Cardiac muscle cell (in vitro differentiated cells and primary cell): ENCODE data around the gene CFAP69. TPM values are rescaled to one million over a fixed set of nuclear protein-coding genes. Genes with fewer than 3 reads are reported as not detected.

Experiments used
- DNase-seq, 2 donors: peaks; one replicate each; pipeline versions ENCODE4 v3.0.0 to v3.0.0-alpha.2; 2010 to 2017; ENCODE audit warnings: low read depth in 1 of 2, low spot score in 1 of 2
- H3K27ac ChIP-seq: fragments of 200-600 bp; sonication (generic); 2 replicates; pipeline ENCODE4 v1.5.1; 2016
- H3K27me3 ChIP-seq: fragments of 200-600 bp; sonication (generic); 2 replicates; pipeline ENCODE4 v1.6.0; 2016; ENCODE audit warnings: control low read depth
- H3K36me3 ChIP-seq: fragments of 200-600 bp; sonication (generic); 2 replicates; pipeline ENCODE4 v1.5.1; 2016; ENCODE audit warnings: control low read depth
- H3K4me1 ChIP-seq: fragments of 200-600 bp; sonication (generic); 2 replicates; pipeline ENCODE4 v1.8.1; 2017; ENCODE audit warnings: low read depth, mild to moderate bottlenecking, mixed run types
- H3K4me3 ChIP-seq: fragments of 200-600 bp; sonication (generic); 2 replicates; pipeline ENCODE4 v1.5.1; 2016; ENCODE audit warnings: mild to moderate bottlenecking
- H3K9me3 ChIP-seq: fragments of 200-600 bp; sonication (generic); 2 replicates; pipeline ENCODE4 v1.5.1; 2017; ENCODE audit warnings: low read depth, mild to moderate bottlenecking, control low read depth
- polyA plus RNA-seq: library from polyadenylated mRNA; unstranded; fragments of >200 nt; fragmentation: Nextera tagmentation; extraction: Ambion mirVana; gene quantifications from 2 replicates; pipeline ENCODE4 v1.2.1, GENCODE V29; 2016
- total RNA-seq: library from RNA; depleted of rRNA; stranded (reverse); fragments of >200 nt; gene quantifications from 2 replicates; pipeline ENCODE4 v1.2.3, GENCODE V29; 2016
- TF ChIP-seq, protein P1 (sequence below): IDR thresholded peaks from 2 replicates; pipeline ENCODE4 v1.5.1; 2012; ENCODE audit warnings: low read depth, mild to moderate bottlenecking, low read length

The CFAP69 gene
- total and polyA plus RNA-seq, 2 experiments from 2014 or later = 2.5 to 19.2 TPM

DNA sequence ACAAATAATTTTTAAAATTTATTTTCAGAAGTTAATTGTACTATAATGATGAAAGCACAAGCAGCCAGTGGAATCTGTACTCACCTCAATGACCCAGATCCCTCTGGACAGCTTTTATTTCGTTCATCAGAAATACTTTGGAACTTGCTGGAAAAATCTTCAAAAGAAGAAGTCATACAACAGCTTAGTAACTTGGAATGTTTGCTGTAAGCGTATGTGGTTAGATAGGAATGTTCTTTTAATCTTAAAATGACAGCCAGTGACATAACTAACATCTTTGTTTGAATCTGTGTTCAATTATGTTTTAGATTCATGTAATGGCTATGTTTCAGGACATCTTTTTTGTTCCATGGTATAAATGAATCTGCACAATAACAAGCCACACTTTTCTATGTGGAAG, 26.8 kb downstream of the CFAP69 start:
- DNase-seq = peak in 1 of 2 donors; percentile 74
- Histone ChIP-seq H3K9me3 (no peaks in the 10 kb centered on the region), H3K27ac (no peak overlapping the region), H3K27me3 (no peaks in the 10 kb centered on the region), H3K4me3 (no peak overlapping the region), H3K4me1 (no peaks in the 10 kb centered on the region), H3K36me3 (no peaks in the 10 kb centered on the region)
- TF ChIP-seq, protein P1, sequence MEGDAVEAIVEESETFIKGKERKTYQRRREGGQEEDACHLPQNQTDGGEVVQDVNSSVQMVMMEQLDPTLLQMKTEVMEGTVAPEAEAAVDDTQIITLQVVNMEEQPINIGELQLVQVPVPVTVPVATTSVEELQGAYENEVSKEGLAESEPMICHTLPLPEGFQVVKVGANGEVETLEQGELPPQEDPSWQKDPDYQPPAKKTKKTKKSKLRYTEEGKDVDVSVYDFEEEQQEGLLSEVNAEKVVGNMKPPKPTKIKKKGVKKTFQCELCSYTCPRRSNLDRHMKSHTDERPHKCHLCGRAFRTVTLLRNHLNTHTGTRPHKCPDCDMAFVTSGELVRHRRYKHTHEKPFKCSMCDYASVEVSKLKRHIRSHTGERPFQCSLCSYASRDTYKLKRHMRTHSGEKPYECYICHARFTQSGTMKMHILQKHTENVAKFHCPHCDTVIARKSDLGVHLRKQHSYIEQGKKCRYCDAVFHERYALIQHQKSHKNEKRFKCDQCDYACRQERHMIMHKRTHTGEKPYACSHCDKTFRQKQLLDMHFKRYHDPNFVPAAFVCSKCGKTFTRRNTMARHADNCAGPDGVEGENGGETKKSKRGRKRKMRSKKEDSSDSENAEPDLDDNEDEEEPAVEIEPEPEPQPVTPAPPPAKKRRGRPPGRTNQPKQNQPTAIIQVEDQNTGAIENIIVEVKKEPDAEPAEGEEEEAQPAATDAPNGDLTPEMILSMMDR = no peak

DNA sequence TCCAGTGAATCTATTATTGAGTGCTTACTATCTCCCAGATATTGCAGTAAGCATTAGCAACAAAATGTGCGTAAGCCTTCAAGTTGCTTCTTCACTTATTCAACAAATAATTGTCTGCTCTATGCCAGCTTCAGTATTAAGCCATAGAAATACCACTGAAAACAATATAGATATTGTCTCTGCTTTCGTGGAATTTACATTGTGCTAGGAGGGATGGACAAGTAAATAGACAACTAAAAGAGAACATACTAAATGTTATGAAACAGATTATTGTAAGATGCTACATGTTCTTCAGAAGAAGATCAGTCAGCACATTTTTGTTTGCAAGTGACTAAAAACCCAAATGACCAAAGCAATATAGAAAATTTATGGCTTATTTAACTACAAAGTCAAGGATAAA, 27.3 kb downstream of the CFAP69 start:
- H3K36me3 ChIP-seq = no peaks in the 10 kb centered on the region
- no peaks in the 10 kb centered on the region for H3K4me1 ChIP-seq
- no peak overlapping the region for H3K27ac ChIP-seq
- no peak overlapping the region for H3K4me3 ChIP-seq
- no peaks in the 10 kb centered on the region for H3K9me3 ChIP-seq
- DNase-seq = no peak
- TF ChIP-seq, protein P1 = no peak
- H3K27me3 ChIP-seq = no peaks in the 10 kb centered on the region

DNA sequence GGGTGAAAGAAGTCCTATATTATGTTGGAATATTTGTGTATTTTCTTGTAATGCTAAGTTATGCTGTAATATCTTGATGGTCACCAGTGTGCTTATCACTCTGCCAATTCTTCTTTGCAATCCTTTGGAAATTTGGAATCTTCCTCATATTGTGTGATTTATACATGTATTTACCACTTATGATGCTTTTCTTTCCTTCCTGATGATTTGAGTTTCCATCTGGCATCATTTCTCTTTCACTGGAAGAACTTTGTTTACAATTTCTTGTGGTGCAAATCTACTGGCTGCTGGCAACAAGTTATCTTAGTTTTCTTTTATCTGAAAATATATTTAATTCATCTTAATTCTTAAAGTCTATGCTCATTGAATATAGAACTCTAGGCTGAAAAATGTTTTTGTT, 29.2 kb downstream of the CFAP69 start:
- H3K27me3 ChIP-seq = no peaks in the 10 kb centered on the region
- H3K9me3 ChIP-seq = no peaks in the 10 kb centered on the region
- no peaks in the 10 kb centered on the region for H3K36me3 ChIP-seq
- H3K4me3 ChIP-seq = no peak overlapping the region
- H3K27ac ChIP-seq = no peak overlapping the region
- DNase-seq = no peak
- TF ChIP-seq, protein P1 = no peak
- no peaks in the 10 kb centered on the region for H3K4me1 ChIP-seq

DNA sequence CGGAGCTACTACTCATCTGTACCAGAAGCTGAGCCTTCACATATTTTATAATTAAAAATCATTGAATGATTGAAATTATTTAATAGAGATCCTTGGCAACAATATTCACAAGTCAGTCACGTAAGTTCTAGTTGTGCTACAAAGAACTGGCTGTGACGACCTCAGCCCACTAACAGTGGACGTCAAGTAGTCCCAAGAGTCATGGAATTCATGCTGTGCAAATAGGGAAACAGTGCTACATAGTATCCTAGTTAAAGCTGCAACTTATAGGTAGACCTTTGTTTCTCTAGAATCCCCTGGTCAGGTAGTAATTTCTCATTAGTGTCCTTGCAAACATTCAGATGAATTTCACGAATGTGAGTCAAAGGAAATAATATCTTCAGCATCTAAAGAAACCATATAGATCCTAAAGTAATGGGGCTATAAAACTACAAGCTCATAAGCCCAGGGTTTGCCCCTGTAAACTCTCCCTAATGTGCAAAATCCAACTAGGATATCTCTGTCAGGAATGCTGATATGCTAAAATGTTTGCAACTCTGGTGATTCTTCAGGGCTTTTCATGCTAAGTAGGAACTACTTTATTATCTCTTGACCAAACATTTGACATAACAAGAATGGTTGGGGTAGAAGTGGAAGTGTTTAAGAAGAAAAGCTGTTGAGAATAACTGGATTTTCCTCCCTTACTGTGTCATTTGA, 31.2 kb downstream of the CFAP69 start:
- TF ChIP-seq, protein P1 = no peak
- no peak overlapping the region for H3K27ac ChIP-seq
- H3K27me3 ChIP-seq = no peaks in the 10 kb centered on the region
- no peak for DNase-seq
- H3K4me1 ChIP-seq = no peaks in the 10 kb centered on the region
- H3K36me3 ChIP-seq = no peaks in the 10 kb centered on the region
- no peak overlapping the region for H3K4me3 ChIP-seq
- H3K9me3 ChIP-seq = no peaks in the 10 kb centered on the region

DNA sequence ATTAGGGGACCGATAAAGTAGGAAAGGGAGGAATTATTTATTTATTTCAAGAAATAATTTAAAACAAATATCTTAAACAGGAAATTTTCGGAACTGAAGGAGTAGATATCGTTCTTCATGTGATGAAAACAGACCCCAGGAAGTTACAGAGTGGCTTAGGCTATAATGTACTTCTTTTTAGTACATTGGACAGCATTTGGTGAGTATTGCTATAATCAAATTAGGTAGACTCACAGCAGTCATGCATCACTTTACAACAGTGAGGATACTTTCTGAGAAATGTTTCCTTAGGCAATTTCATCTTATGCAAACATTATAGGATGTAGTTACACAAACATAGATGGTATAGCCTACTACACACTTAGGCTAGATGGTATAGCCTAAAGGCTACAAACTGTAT, 43.2 kb downstream of the CFAP69 start:
- TF ChIP-seq, protein P1 = no peak
- no peak overlapping the region for H3K27ac ChIP-seq
- H3K9me3 ChIP-seq = no peaks in the 10 kb centered on the region
- no peak for DNase-seq
- no peaks in the 10 kb centered on the region for H3K27me3 ChIP-seq
- no peaks in the 10 kb centered on the region for H3K4me1 ChIP-seq
- H3K4me3 ChIP-seq = no peak overlapping the region
- no peaks in the 10 kb centered on the region for H3K36me3 ChIP-seq
